H1 (cell line): ENCODE results near the gene ELFN1. TPM values are rescaled to one million over a fixed set of nuclear protein-coding genes. Genes with fewer than 3 reads are reported as not detected.

Experiments used
- CTCF ChIA-PET: fragments of 300-600 bp; sonication (Branson Sonifier 250); formaldehyde crosslinking; loops from one replicate; lab custom pipeline; 2021; ENCODE audit not compliant: partially characterized antibody; lab: Charles Lee
- POLR2A ChIA-PET: fragments of 300-600 bp; sonication (Branson Sonifier 250); formaldehyde crosslinking; loops from one replicate; lab custom pipeline; 2021; ENCODE audit warnings: inconsistent platforms; ENCODE audit not compliant: partially characterized antibody; lab: Charles Lee
- DNase-seq, 2 experiments: peaks; one replicate each; pipeline versions ENCODE4 v3.0.0 to v3.0.0-alpha.2; 2010 to 2022; ENCODE audit warnings: low spot score in 2 of 2, low read depth in 1 of 2, mixed read lengths in 1 of 2
- FAIRE-seq: peaks from 2 replicates; lab custom pipeline; 2011; peaks lifted over from hg19 to GRCh38; lab: Jason Lieb, UNC
- H2AFZ ChIP-seq: 2 replicates; pipeline ENCODE4 v1.8.1; 2012; ENCODE audit warnings: low read length, inconsistent platforms
- H2AK5ac ChIP-seq: 2 replicates; pipeline ENCODE4 v1.6.1; 2013; ENCODE audit warnings: low read depth, low read length
- H2BK120ac ChIP-seq: replicated peaks from 2 replicates; pipeline ENCODE3; 2013; ENCODE audit warnings: low read depth, low read length, inconsistent platforms
- H2BK12ac ChIP-seq: 2 replicates; pipeline ENCODE4 v1.6.1; 2013; ENCODE audit warnings: low read depth, low read length
- H2BK15ac ChIP-seq: 2 replicates; pipeline ENCODE4 v1.6.1; 2013; ENCODE audit warnings: low read length
- H2BK20ac ChIP-seq: 2 replicates; pipeline ENCODE4 v1.6.1; 2013; ENCODE audit warnings: low read length
- H2BK5ac ChIP-seq: 2 replicates; pipeline ENCODE4 v1.6.1; 2013; ENCODE audit warnings: low read depth, low read length
- H3K14ac ChIP-seq: 2 replicates; pipeline ENCODE4 v1.6.1; 2013; ENCODE audit warnings: inconsistent platforms; ENCODE audit not compliant: insufficient read length
- H3K18ac ChIP-seq: 2 replicates; pipeline ENCODE4 v1.6.1; 2013; ENCODE audit warnings: low read length; ENCODE audit errors: extremely low read depth
- H3K23ac ChIP-seq: 2 replicates; pipeline ENCODE4 v1.6.1; 2013; ENCODE audit warnings: inconsistent platforms; ENCODE audit not compliant: insufficient read length
- H3K23me2 ChIP-seq: 2 replicates; pipeline ENCODE4 v1.6.1; 2013; ENCODE audit warnings: low read depth, low read length
- H3K27ac ChIP-seq: 2 replicates; pipeline ENCODE4 v1.6.1; 2011; ENCODE audit warnings: low read depth, low read length, inconsistent platforms
- H3K27me3 ChIP-seq, 4 experiments: replicated peaks in 1 of 4; 1 replicate in 1 of 4; 2 replicates in 3 of 4; pipeline versions ENCODE4 v1.6.1 to v1.8.1; 2011 to 2013; ENCODE audit warnings: low read length in 3 of 4, mild to moderate bottlenecking in 3 of 4, inconsistent platforms in 2 of 4, mixed read lengths in 2 of 4, moderate library complexity in 1 of 4; ENCODE audit not compliant: control insufficient read depth in 3 of 4, insufficient read depth in 3 of 4; ENCODE audit errors: extremely low read depth in 1 of 4
- H3K36me3 ChIP-seq, 4 experiments: 2 replicates each; pipeline versions ENCODE4 v1.6.1 to v1.8.1; 2011 to 2013; ENCODE audit warnings: mild to moderate bottlenecking in 4 of 4, low read length in 3 of 4, moderate library complexity in 2 of 4, control low read depth in 1 of 4, inconsistent platforms in 1 of 4; ENCODE audit not compliant: insufficient read depth in 4 of 4, control insufficient read depth in 2 of 4
- H3K4ac ChIP-seq: replicated peaks from 2 replicates; pipeline ENCODE3; 2013; ENCODE audit warnings: low read length, low read depth, mixed read lengths, inconsistent platforms; ENCODE audit not compliant: insufficient read length
- H3K4me1 ChIP-seq, 4 experiments: replicated peaks in 1 of 4; 1 replicate in 1 of 4; 2 replicates in 3 of 4; pipeline versions ENCODE4 v1.6.1 to v1.8.1; 2011 to 2013; ENCODE audit warnings: low read length in 3 of 4, inconsistent platforms in 2 of 4, mixed read lengths in 1 of 4; ENCODE audit not compliant: insufficient read depth in 4 of 4, control insufficient read depth in 3 of 4
- H3K4me2 ChIP-seq, 2 experiments: 2 replicates each; pipeline versions ENCODE4 v1.6.1 to v1.8.1; 2011 to 2013; ENCODE audit warnings: low read depth in 2 of 2, low read length in 2 of 2, control low read depth in 1 of 2, inconsistent platforms in 1 of 2, mild to moderate bottlenecking in 1 of 2; ENCODE audit not compliant: insufficient read depth in 1 of 2
- H3K4me3 ChIP-seq, 4 experiments: fragments of 200-600, 300-600 bp in 1 of 4; sonication (generic), shearing (Covaris generic), sonication (Bioruptor Twin) in 1 of 4; 2 replicates each; pipeline versions ENCODE4 v1.5.1 to v1.8.1; 2011 to 2016; ENCODE audit warnings: low read length in 4 of 4, low read depth in 3 of 4, control low read depth in 2 of 4, inconsistent platforms in 2 of 4, mild to moderate bottlenecking in 2 of 4, mixed read lengths in 1 of 4, moderate library complexity in 1 of 4; ENCODE audit not compliant: insufficient read depth in 2 of 4; ENCODE audit errors: extremely low read depth in 1 of 4
- H3K56ac ChIP-seq: replicated peaks from 2 replicates; pipeline ENCODE3; 2013; ENCODE audit warnings: low read depth, mild to moderate bottlenecking, mixed read lengths, low read length, inconsistent platforms; ENCODE audit not compliant: insufficient read length
- H3K79me1 ChIP-seq: 2 replicates; pipeline ENCODE4 v1.6.1; 2013; ENCODE audit warnings: low read depth, low read length, control low read depth
- H3K79me2 ChIP-seq, 2 experiments: 2 replicates each; pipeline versions ENCODE4 v1.6.1 to v1.8.1; 2012 to 2013; ENCODE audit warnings: low read length in 2 of 2, mild to moderate bottlenecking in 2 of 2, inconsistent platforms in 1 of 2; ENCODE audit not compliant: insufficient read depth in 2 of 2, control insufficient read depth in 1 of 2
- H3K9ac ChIP-seq, 4 experiments: replicated peaks in 1 of 4; 1 replicate in 1 of 4; 2 replicates in 3 of 4; pipeline versions ENCODE4 v1.6.1 to v1.8.1; 2011 to 2013; ENCODE audit warnings: low read depth in 3 of 4, low read length in 3 of 4, control low read depth in 2 of 4, mild to moderate bottlenecking in 2 of 4, moderate library complexity in 2 of 4, inconsistent platforms in 1 of 4; ENCODE audit errors: extremely low read depth in 1 of 4
- H3K9me3 ChIP-seq, 2 experiments: 2 replicates each; pipeline versions ENCODE4 v1.6.1 to v1.8.1; 2012 to 2013; ENCODE audit warnings: mild to moderate bottlenecking in 2 of 2, moderate library complexity in 2 of 2, control low read depth in 1 of 2, inconsistent platforms in 1 of 2, low read depth in 1 of 2, low read length in 1 of 2, mixed read lengths in 1 of 2; ENCODE audit not compliant: insufficient read depth in 2 of 2
- H4K20me1 ChIP-seq, 2 experiments: replicated peaks in 1 of 2; 2 replicates each; pipeline versions ENCODE3 to v1.8.1; 2011 to 2013; ENCODE audit warnings: inconsistent platforms in 2 of 2, low read length in 2 of 2, mild to moderate bottlenecking in 1 of 2; ENCODE audit not compliant: insufficient read depth in 2 of 2, control insufficient read depth in 1 of 2
- H4K5ac ChIP-seq: 2 replicates; pipeline ENCODE4 v1.6.1; 2013; ENCODE audit warnings: low read length, low read depth, mixed read lengths, inconsistent platforms; ENCODE audit not compliant: insufficient read length
- H4K8ac ChIP-seq: 2 replicates; pipeline ENCODE4 v1.8.0; 2013; ENCODE audit warnings: mild to moderate bottlenecking, moderate library complexity, low read length, inconsistent platforms; ENCODE audit not compliant: insufficient read depth; ENCODE audit errors: extremely low read depth
- H4K91ac ChIP-seq: replicated peaks from 2 replicates; pipeline ENCODE3; 2013; ENCODE audit warnings: low read length, mixed read lengths, inconsistent platforms; ENCODE audit not compliant: insufficient read length
- CEBPB ChIP-seq: IDR thresholded peaks from 2 replicates; pipeline ENCODE4 v1.6.1; 2012; ENCODE audit warnings: low read depth, low read length
- CHD2 ChIP-seq: IDR thresholded peaks from 2 replicates; pipeline ENCODE4 v1.6.1; 2012; ENCODE audit warnings: low read length, improper control_type of control experiment
- CTBP2 ChIP-seq: IDR thresholded peaks from 2 replicates; pipeline ENCODE4 v1.7.0; 2011; ENCODE audit warnings: borderline replicate concordance, mild to moderate bottlenecking, moderate library complexity, mixed read lengths, low read length; ENCODE audit not compliant: insufficient read depth, insufficient read length
- FOSL1 ChIP-seq: IDR thresholded peaks from 2 replicates; pipeline ENCODE4 v1.6.1; 2011; ENCODE audit warnings: mild to moderate bottlenecking, low read depth, low read length, moderate library complexity; ENCODE audit not compliant: insufficient read depth
- GABPA ChIP-seq: IDR thresholded peaks from 2 replicates; pipeline ENCODE4 v1.6.1; 2011; ENCODE audit warnings: mild to moderate bottlenecking, low read length, moderate library complexity, borderline replicate concordance; ENCODE audit not compliant: insufficient read depth
- KDM4A ChIP-seq: IDR thresholded peaks from one replicate; pipeline ENCODE4 v1.7.1; 2012; ENCODE audit warnings: low read depth, mild to moderate bottlenecking, moderate library complexity, low read length, inconsistent platforms; ENCODE audit not compliant: severe bottlenecking
- NANOG ChIP-seq: IDR thresholded peaks from 2 replicates; pipeline ENCODE4 v1.6.1; 2011; ENCODE audit warnings: low read length, low read depth, mild to moderate bottlenecking, inconsistent platforms; ENCODE audit not compliant: insufficient read depth, poor library complexity, severe bottlenecking
- NRF1 ChIP-seq: IDR thresholded peaks from 2 replicates; pipeline ENCODE4 v1.6.1; 2011; ENCODE audit warnings: mild to moderate bottlenecking, low read depth, low read length, improper control_type of control experiment
- POLR2AphosphoS5 ChIP-seq: IDR thresholded peaks from 2 replicates; pipeline ENCODE4 v1.6.1; 2011; ENCODE audit warnings: low read depth, low read length
- POU5F1 ChIP-seq: IDR thresholded peaks from 2 replicates; pipeline ENCODE4 v1.6.1; 2011; ENCODE audit warnings: low read depth, mild to moderate bottlenecking, low read length, moderate library complexity
- RFX5 ChIP-seq: IDR thresholded peaks from 2 replicates; pipeline ENCODE4 v1.6.1; 2011; ENCODE audit warnings: low read depth, low read length, improper control_type of control experiment, borderline replicate concordance
- TBP ChIP-seq: IDR thresholded peaks from 2 replicates; pipeline ENCODE4 v1.6.1; 2011; ENCODE audit warnings: low read depth, low read length, improper control_type of control experiment
- TEAD4 ChIP-seq: IDR thresholded peaks from 2 replicates; pipeline ENCODE4 v1.6.1; 2012; ENCODE audit warnings: low read depth, low read length, inconsistent platforms, mixed read lengths
- WGBS, 2 experiments: shearing (Covaris generic) in 1 of 2; methylation state at CpG; one replicate each; pipeline versions ENCODE4 v1.1.6 to v1.1.7; 2013 to 2015; ENCODE audit warnings: low lambda C conversion rate in 2 of 2, mixed read lengths in 2 of 2, inconsistent platforms in 1 of 2, low coverage in 1 of 2, missing lambda C conversion rate in 1 of 2; ENCODE audit not compliant: insufficient replicate concordance in 2 of 2, insufficient coverage in 1 of 2, insufficient read length in 1 of 2; ENCODE audit errors: extremely low coverage in 1 of 2, missing lambda C conversion rate in 1 of 2; 5-methylcytosine and 5-hydroxymethylcytosine counted together
- polyA plus RNA-seq, 7 experiments: library from polyadenylated mRNA; depleted of rRNA in 3 of 7; stranded (reverse) in 5 of 7; unstranded in 2 of 7; fragments of >200 nt in 5 of 7; fragments of 200-250 nt in 2 of 7; gene quantifications; 1 replicate in 5 of 7; 2 replicates in 1 of 7; 4 replicates in 1 of 7; pipeline versions ENCODE4 v1.2.1 to v1.2.3, GENCODE V29; 2011 to 2013; ENCODE audit warnings: missing spikeins in 2 of 7, mixed read lengths in 2 of 7
- total RNA-seq: library from RNA; stranded (reverse); fragmentation: NEBNext Ultra II Directional; extraction: Animal tissue kit (Norgen Biotek cat#: 25700); gene quantifications from 2 replicates; pipeline ENCODE4 v1.2.1, GENCODE V29; 2021
- TF ChIP-seq, protein P1 (sequence below): IDR thresholded peaks from 2 replicates; pipeline ENCODE4 v1.6.1; 2011; ENCODE audit warnings: low read depth, mild to moderate bottlenecking, low read length; ENCODE audit not compliant: insufficient read depth

ELFN1 gene
- total and polyA plus RNA-seq, 2 of the 8 experiments (the other 6 are each of a cell fraction or from before 2014, with no cell fraction given) = 2.0 to 4.5 TPM

DNA sequence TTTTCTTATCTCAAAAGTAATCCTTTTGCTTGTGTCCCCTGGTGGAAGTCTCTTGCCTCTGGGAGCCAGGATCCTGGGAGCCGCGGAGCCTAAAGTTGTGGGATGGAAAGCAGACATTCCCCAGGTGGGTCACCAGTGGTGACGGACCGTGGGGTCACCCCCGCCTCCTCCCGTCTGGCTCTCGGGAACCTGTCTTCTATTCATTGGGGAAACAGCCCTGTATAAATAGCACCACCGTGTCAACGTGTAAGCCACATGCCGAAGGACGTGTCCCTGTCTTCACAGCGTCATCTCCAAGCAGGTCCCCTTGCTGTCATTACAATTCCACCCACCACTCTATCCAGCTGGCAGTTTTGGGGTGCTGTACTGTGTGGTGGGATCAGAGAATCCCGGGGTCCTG, 87.5 kb downstream of the ELFN1 start:
- Histone ChIP-seq H3K14ac (no peak overlapping the region), H3K9ac (no peak overlapping the region), H4K91ac (no peak overlapping the region), H3K4me2 (no peak overlapping the region), H4K20me1 (peaks cover 0 to 3% of the 10 kb centered on the region in 2 experiments), H2BK15ac (no peak overlapping the region), H4K5ac (no peak overlapping the region), H2AFZ (no peak overlapping the region), H3K79me2 (no peaks in the 10 kb centered on the region), H4K8ac (no peak overlapping the region), H3K56ac (no peak overlapping the region), H3K4ac (no peak overlapping the region), H2AK5ac (no peak overlapping the region), H2BK5ac (no peak overlapping the region), H2BK12ac (no peak overlapping the region), H3K18ac (no peak overlapping the region), H3K9me3 (peaks cover 3 to 4% of the 10 kb centered on the region in 2 experiments; a peak in 2 of 4 replicates), H3K4me3 (no peak overlapping the region), H3K27me3 (peaks cover 0 to 10% (median 4%) of the 10 kb centered on the region in 4 experiments; a peak in 4 of 7 replicates), H2BK120ac (no peak overlapping the region), H3K23ac (no peak overlapping the region), H3K36me3 (no peaks in the 10 kb centered on the region), H3K4me1 (peaks cover 6 to 16% (median 8%) of the 10 kb centered on the region in 4 experiments; a peak in 6 of 7 replicates), H2BK20ac (no peak overlapping the region), H3K23me2 (peaks cover 5% of the 10 kb centered on the region; the same call in 1 of the 2 replicates), H3K79me1 (no peaks in the 10 kb centered on the region), H3K27ac (no peak overlapping the region)
- ChIA-PET CTCF (interaction anchor here (0.6 to 7.3 kb wide), 8 partner anchors 11 to 179 kb away, joined by 3 to 65 read pairs (median 5); no protein-coding TSS in a partner anchor), POLR2A (no interaction called here)
- FAIRE-seq (no peak), DNase-seq (no peak)
- WGBS, 2 experiments = 91% methylated on average over 13 of the region's 13 CpGs; no CpG with 5 or more reads in 1 of the 2 experiments
- TF ChIP-seq FOSL1 = no peak
- no peak for TF ChIP-seq TBP
- TF ChIP-seq TEAD4 = no peak
- TF ChIP-seq POU5F1 = no peak
- no peak for TF ChIP-seq KDM4A
- no peak for TF ChIP-seq POLR2AphosphoS5
- no peak for TF ChIP-seq GABPA
- TF ChIP-seq NRF1 = no peak
- no peak for TF ChIP-seq CEBPB
- TF ChIP-seq NANOG = no peak
- TF ChIP-seq RFX5 = no peak
- TF ChIP-seq CHD2 = no peak
- TF ChIP-seq CTBP2 = no peak
- TF ChIP-seq, protein P1, sequence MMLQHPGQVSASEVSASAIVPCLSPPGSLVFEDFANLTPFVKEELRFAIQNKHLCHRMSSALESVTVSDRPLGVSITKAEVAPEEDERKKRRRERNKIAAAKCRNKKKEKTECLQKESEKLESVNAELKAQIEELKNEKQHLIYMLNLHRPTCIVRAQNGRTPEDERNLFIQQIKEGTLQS = no peak
